GM18861 (cell line): ENCODE measurements around the gene NDST1.

ENCODE experiments used
- ATAC-seq: cut with Tn5 transposase; IDR thresholded peaks from one replicate; pipeline ENCODE4 v1.9.1; 2021; ENCODE audit not compliant: unreplicated experiment

The NDST1 gene

DNA sequence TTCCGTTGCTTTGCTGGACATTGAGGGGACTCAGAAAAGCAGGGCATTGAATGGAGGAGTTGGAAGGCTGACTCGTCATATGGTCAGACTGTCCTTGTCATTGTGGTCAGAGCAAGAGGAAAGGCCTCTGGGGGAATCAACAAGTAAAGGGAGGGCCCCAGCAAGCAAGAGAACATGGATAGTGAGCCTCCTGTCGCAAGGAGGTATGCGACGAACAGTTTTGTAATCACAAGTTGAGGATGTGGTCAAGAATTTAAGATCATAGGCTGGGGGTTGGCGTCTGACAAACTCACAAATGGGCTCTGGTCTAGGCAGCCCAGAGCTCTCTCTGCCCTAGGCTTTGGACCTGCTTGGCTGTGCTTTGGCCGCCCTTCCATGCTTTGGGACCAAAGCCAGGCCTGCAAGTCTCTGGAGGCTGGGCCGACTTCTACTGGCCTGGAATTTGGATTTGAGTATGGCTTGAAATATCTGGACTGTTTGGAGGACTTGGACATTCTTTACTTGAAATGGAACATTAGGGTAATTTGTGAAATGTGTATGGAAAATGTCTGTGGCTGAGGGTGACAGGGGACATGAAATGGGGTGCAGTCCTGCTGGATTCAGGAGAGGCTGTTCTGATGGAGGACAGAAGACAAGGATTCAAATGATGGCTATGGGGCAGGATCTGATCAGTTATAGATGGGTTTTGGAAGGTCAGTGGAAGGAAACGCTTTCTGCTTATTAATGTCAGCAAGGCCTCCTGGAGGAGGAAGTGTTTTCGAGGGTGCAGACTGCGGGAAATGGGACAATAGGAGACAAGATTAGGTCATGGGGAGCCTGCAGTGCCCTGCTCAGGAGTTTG is 19.2 kb upstream of the NDST1 start:
- ATAC-seq = no peak

- peak; percentile 82 for ATAC-seq
Observed at GRCh38 chr5:150489360-150490295, 18.3 kb upstream of the NDST1 start.

DNA sequence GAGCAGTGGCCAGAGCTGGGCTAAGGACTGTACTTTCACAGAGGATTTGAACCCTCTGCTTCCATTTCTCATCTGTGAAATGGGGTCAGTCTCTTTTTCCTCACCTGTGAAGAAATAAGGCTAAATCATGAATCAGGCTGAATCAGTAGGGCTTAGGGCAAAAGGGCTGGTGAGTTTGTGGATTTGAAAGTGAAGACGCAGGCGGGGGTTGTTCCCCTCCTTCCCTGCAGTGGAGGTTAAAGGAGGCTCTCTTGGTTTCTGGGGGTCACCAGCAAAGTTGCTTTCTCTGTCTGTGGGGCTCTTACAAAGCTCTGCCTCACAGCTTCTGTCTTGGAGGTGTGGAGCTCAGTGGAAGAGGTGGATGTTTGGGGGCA is 17.6 kb upstream of the NDST1 start:
- ATAC-seq = no peak

DNA sequence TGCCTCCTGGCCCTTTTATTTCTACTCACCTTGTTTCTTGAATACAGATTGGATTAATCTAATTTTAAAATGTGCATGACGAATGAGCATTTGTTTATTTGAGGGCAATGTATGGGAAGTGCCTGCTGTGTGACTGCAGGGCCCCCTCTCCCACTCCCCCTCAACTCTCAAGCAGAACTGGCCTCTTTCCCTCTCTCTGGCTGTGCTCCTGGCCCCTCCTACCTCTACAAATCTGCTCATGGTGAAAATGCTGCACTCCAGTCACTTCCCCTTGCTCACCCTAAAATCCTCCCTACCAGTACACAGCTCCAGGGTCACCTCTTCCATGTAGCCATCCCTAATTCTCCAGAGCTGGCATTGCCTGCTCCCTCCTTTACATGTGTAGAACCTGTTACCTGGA is 17.2 kb upstream of the NDST1 start:
- ATAC-seq = no peak

DNA sequence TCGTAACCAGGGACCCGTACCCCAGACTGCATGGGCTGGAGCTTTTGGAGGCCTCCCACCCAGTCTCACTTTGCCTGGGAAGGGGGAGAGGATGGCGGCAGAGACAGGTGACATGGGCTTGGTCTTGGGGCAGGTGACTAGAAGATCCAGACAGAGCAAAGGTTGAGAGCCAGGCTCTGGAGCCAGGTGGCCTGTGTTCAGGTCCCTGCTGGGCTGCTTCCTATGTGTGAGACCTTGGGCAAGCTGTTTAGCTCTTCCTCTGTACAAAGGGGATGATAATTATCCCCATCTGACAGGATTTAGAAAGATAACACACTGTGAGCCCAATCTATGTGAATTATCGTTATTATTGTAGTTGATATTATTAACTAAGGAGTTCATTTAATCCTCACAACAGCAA is 16.1 kb upstream of the NDST1 start:
- ATAC-seq = no peak

GRCh38 chr5:150492621-150493020 is 15.3 kb upstream of the NDST1 start:
- no peak for ATAC-seq

GRCh38 chr5:150496098-150496497 is 11.8 kb upstream of the NDST1 start:
- ATAC-seq = no peak

DNA sequence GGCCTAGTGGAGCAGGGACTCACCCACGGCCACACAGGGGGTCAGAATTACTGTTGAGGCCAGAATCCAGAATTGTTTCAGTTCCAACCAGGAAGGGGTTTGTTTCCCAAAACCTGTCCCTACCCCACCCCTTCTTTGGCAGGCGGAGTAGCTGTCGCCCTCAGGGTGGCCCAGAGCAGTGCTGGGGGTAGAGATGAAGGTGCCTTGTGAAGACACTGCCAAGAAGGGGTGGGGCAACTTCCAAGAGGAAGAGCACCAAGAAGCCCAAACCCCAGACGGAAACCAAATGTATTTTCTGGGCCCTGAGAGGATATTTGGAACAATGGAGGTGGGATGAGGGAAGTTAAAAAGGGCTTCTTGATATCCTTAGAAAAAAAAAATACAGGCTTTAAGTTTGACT is 11.4 kb upstream of the NDST1 start:
- ATAC-seq = no peak

DNA sequence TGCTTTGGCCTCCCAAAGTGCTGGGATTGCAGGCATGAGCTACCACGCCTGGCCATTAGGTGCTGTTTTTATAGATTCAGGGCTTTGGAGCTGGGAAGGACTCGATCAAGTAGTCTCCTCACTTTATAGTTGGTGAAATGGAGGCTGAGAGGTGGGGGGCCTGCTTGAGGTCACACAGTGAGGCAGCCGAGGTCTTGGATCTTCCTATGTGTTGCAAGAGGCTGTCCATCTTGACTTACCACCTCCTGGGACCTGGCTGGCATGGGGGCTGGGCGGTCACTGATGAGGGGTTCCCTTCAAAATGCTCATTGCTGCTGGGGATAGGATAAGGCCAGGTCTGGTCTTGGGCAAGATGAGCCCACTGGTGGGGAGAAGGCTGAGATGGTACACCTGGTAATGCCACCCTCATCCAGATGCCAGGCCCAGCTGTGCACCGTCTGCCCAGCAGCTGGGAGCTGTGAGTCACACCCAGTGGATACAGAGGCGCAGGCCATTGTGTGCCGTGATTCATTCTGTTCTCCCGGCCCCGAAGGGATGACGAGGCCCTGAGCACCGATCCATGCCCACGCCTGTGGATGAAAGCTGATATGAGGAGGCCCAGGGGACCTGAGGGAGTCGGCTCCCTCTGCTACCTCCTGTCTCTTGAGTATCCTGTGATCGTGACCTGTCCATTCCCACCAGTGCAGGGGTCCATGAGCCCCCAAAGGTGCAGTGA is 10.5 kb upstream of the NDST1 start:
- no peak for ATAC-seq

DNA sequence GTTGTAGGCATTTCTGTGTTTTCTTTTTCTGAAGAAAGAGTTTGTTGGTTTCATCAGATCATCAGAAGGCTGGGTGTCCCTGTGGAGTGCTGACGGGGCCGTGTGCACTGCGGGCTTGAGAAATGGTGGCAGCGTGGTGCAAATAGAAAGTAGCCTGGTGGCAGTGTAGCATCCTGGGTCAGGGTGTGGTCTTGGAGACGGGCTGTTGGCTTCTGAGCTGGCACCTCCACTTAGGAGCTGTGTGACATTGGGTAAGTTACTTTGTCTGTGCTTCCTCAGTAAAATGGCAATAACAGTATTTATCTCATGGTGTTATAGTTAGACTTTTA is 10.0 kb upstream of the NDST1 start:
- no peak for ATAC-seq

GRCh38 chr5:150498501-150498900 is 9.4 kb upstream of the NDST1 start:
- ATAC-seq = no peak

DNA sequence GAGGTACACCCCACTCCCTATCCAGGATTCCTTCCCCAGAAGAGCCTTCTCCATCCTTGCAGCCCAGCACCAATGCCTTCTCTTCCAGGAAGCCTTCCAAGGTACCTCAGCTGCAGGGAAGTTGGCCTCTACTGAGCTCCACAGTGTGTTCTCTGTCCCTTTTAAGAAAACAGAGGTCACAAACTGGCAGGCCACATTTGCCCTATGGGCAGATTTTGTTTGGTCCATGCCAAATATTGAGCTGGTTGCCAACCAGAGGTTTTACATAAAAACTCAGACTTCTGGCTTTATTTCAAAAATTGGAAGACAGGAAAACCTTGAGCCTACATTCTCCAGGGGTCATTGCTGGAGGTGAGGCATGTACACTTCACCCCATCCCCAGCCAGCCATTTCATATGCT is 9.0 kb upstream of the NDST1 start:
- ATAC-seq = no peak

- ATAC-seq = no peak
Observed at GRCh38 chr5:150499437-150499956, 8.4 kb upstream of the NDST1 start.

DNA sequence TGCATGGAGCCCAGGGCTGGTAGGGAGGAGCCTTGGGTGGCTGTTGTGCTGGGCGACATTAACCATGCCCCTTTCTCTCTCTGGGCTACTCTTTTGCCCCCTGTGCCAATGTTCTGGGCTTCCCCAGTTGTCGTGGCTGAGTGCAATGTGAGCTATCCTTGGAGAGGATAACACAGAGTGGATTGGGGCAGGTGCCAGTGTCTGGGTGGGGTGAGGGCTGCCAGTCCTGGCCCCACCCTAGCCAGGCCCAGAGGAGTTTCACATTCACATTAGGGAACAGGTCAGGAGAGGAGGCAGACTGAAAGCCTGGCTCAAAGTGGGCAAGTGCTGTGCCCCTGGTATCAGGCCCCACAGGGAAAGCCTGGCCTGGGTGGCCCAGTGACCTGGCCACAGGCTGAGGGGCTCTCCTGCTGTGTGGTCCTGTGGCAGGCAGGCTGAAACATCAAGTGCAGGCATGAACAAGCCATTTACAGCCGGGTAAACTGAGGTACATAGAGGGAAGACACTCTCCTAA is 7.5 kb upstream of the NDST1 start:
- ATAC-seq = no peak

GRCh38 chr5:150500905-150501304 is 7.0 kb upstream of the NDST1 start:
- ATAC-seq = no peak

- no peak for ATAC-seq
Observed at GRCh38 chr5:150502106-150502505, 5.8 kb upstream of the NDST1 start.

DNA sequence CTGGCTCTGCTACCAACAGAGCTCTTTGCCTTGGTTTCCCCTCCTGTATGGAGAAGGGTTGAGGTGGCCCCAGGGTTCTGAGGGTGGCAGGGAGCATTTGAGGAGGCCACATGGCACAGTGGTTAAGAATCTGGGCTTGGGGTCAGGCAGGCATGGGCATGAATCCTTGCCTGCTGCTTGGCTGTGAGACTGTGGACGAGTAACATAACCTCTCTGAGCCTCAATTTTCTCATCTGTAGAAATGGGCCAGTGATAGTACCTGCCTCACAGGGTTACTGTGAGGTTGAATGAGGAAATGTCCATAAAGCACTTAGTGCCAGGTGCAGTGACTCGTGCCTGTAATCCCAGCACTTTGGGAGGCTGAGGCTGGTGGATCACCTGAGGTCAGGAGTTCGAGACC is 5.1 kb upstream of the NDST1 start:
- no peak for ATAC-seq

- no peak for ATAC-seq
Observed at GRCh38 chr5:150503386-150503785, 4.5 kb upstream of the NDST1 start.

DNA sequence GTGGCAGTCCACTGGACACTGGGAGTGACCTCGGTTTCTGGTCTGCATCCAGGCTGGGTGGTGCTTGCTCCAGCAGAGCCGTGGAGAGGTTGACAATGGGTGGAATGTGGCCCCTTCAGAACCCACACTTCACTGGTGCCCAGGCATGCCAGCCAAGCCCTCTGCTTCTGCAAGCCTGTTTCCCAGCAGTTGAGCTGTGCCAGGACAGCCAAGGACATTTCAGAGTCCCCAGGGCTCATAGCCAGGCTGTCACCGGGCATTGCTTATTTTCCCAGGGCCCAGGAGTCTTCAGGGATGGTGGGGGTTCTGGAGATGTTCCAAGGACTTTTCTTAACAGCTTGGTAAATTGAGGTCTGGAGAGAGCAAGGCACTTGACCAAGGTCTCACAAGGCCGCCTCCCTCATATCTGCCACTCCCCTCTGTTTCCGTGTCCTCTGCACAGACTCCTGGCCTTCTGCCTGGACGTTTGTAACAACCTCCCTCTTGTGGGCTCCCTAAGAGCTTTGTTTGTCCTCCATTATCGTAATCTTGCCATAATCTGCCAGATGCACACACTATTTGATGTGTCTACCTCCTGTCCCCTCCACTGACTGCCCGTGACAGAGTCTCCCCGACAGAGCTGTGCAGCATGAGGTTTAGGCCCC is 3.8 kb upstream of the NDST1 start:
- no peak for ATAC-seq

DNA sequence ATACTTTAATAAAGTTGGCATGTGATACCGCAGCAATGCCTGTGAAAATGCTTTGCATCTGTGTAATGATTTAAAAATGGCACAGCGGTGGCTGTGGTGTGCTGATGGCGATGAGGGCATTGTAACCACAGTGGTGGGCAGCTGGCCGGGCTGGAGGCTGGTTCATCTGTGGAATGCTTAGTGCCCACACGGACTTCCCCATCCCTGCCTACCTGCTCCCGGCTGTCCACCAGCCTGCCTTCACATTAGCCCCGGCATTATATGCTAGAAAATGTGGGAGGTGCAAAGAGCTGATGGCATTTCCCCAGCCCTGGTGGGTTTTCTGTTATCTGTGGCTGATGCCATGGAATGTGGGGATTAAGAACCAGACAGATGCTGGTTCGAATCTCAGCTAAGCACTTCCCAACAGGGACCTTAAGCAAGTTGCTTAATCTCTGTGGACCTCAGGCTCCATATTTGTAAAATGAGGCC is 2.9 kb upstream of the NDST1 start:
- ATAC-seq = no peak

DNA sequence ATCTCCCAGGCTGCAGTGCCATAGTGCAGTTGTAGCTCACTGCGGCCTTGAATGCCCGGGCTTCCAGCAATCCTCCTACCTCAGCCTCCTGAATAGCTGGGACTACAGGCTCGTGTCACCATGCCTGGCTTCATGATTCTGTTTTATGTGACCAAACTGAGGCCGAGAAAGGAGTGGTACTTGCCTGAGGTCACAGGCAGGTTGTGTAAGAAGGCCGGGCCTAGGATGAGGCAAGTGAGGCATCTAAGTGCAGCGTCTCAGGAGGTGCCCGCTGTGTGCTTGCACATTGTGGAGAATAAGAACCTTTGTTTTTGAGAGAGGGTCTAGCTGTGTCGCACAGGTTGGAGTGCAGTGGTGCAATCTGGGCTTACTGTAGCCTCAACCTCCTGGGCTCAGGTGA is 2.1 kb upstream of the NDST1 start:
- ATAC-seq = no peak
